Suprapubic skin (tissue), 4 donors: ENCODE data around the gene LRCOL1. TPM values are rescaled to one million over a fixed set of nuclear protein-coding genes. Genes with fewer than 3 reads are reported as not detected.

Source experiments
- DNase-seq, 2 donors: peaks; one replicate each; pipeline ENCODE4 v3.0.0-alpha.2; 2019; ENCODE audit warnings: low spot score in 2 of 2
- H3K27ac ChIP-seq: fragments of 200-600 bp; sonication (generic); one replicate; pipeline ENCODE4 v1.5.1; 2019
- H3K27me3 ChIP-seq: fragments of 200-600 bp; sonication (generic); one replicate; pipeline ENCODE4 v1.5.1; 2019
- H3K36me3 ChIP-seq: fragments of 200-600 bp; sonication (generic); one replicate; pipeline ENCODE4 v1.5.1; 2019
- H3K4me1 ChIP-seq: fragments of 200-600 bp; sonication (generic); one replicate; pipeline ENCODE4 v1.5.1; 2019
- H3K4me3 ChIP-seq: fragments of 200-600 bp; sonication (generic); one replicate; pipeline ENCODE4 v1.5.1; 2019; ENCODE audit warnings: mild to moderate bottlenecking
- H3K9me3 ChIP-seq: fragments of 200-600 bp; sonication (generic); one replicate; pipeline ENCODE4 v1.5.1; 2019
- EP300 ChIP-seq: sonication (generic); formaldehyde crosslinking; IDR thresholded peaks from one replicate; pipeline ENCODE4 v1.6.1; 2017; ENCODE audit warnings: antibody characterized with exemption
- POLR2A ChIP-seq, 2 donors: fragments of 450-650 bp; IDR thresholded peaks; one replicate each; pipeline ENCODE4 v1.6.1; 2017; ENCODE audit warnings: antibody characterized with exemption in 2 of 2, mild to moderate bottlenecking in 2 of 2, moderate library complexity in 2 of 2
- POLR2AphosphoS5 ChIP-seq, 3 donors: sonication (generic); formaldehyde crosslinking; IDR thresholded peaks; one replicate each; pipeline ENCODE4 v1.6.1; 2017; ENCODE audit warnings: antibody characterized with exemption in 3 of 3
- WGBS: methylation state at CpG from one replicate; pipeline ENCODE4 v1.1.5; 2018; 5-methylcytosine and 5-hydroxymethylcytosine counted together
- total RNA-seq, 4 donors: library from RNA; depleted of rRNA; stranded (reverse); fragments of >200 nt; gene quantifications; one replicate each; pipeline ENCODE4 v1.1.0, GENCODE V29; 2016
- TF ChIP-seq, protein P1 (sequence below), 2 donors: fragments of 200-600 bp in 1 of 2; fragments of 450-650 bp in 1 of 2; sonication (generic) in 1 of 2; IDR thresholded peaks; one replicate each; pipeline ENCODE4 v1.5.1; 2016 to 2019; ENCODE audit warnings: antibody characterized with exemption in 2 of 2, mild to moderate bottlenecking in 1 of 2, moderate library complexity in 1 of 2

Gene LRCOL1
- total RNA-seq, 4 donors from 2014 or later: not detected

DNA sequence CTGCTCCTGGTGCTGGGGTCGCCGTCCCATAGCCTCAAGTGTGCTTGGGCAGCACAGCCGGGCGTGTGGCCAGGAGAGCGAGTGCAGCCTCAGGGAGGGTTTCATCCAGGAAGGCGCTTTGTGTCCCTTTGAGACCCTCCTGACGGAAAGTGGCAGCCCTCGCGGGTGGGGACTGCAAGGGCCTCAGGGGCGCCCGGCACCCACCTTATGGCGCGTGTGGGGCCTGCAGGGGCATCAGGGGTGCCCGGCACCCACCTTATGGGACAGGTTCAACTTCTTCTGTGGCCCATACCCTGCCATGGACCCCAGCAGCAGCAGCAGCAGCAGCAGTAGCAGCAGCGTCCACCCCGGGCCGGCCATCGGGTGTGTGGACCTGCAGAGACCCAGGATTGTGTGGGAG, 4.5 kb downstream of the LRCOL1 start:
- Histone ChIP-seq H3K4me1 (peaks cover 24% of the 10 kb centered on the region), H3K9me3 (no peaks in the 10 kb centered on the region), H3K4me3 (no peak overlapping the region), H3K27me3 (peaks cover 92% of the 10 kb centered on the region), H3K36me3 (no peaks in the 10 kb centered on the region), H3K27ac (no peak overlapping the region)
- no peak for DNase-seq
- TF ChIP-seq, protein P1, sequence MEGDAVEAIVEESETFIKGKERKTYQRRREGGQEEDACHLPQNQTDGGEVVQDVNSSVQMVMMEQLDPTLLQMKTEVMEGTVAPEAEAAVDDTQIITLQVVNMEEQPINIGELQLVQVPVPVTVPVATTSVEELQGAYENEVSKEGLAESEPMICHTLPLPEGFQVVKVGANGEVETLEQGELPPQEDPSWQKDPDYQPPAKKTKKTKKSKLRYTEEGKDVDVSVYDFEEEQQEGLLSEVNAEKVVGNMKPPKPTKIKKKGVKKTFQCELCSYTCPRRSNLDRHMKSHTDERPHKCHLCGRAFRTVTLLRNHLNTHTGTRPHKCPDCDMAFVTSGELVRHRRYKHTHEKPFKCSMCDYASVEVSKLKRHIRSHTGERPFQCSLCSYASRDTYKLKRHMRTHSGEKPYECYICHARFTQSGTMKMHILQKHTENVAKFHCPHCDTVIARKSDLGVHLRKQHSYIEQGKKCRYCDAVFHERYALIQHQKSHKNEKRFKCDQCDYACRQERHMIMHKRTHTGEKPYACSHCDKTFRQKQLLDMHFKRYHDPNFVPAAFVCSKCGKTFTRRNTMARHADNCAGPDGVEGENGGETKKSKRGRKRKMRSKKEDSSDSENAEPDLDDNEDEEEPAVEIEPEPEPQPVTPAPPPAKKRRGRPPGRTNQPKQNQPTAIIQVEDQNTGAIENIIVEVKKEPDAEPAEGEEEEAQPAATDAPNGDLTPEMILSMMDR (IDR thresholded peaks at IDR 0.05): no peak
- no peak for TF ChIP-seq POLR2AphosphoS5 (IDR thresholded peaks at IDR 0.05)
- TF ChIP-seq EP300: no peak
- no peak for TF ChIP-seq POLR2A (IDR thresholded peaks at IDR 0.05)
- WGBS: 72% methylated on average over 11 of the region's 18 CpGs

DNA sequence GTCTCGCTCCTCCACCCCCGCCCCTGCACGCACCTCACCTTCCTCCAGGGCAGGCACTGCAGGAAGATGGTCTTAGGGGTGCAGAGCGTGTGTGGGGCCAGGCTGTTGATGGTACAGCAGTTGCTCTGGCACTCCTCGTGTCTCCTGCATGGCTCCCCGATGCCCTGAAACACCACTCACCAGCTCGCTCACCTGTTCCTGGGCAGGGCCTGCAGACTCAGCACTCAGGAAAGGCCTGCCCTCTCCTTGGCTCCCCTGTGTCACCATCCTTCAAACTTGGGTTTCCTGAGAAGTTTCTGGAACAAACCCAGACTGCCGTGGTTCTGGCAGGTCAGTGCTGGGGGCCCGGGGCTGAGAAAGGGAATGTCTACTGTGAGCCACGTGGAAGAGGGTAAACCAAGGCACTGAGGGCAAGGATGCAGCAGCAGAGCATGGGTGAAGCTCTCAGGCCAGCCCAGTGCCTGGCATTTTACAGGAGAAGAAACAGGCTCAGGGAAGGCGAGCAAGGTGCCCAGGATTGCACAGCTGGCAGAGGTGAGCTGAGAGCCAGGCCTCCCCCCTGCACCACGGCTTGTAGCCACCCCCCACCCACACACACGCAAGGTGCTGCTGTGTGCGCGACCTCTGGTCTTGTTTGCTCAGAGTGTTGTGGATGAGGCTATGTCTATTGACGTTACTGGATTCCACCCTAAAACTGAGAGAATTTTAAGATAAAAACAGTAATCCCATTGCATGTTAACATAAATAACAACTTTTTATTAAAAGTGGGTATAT, 5.5 kb downstream of the LRCOL1 start:
- DNase-seq: no peak
- Histone ChIP-seq H3K4me3 (no peak overlapping the region), H3K27ac (no peak overlapping the region), H3K27me3 (peaks cover 85% of the 10 kb centered on the region), H3K9me3 (no peaks in the 10 kb centered on the region), H3K36me3 (no peaks in the 10 kb centered on the region), H3K4me1 (peaks cover 25% of the 10 kb centered on the region)
- TF ChIP-seq POLR2A (IDR thresholded peaks at IDR 0.05) (no peak), POLR2AphosphoS5 (IDR thresholded peaks at IDR 0.05) (no peak), EP300 (no peak)
- TF ChIP-seq, protein P1 (IDR thresholded peaks at IDR 0.05): no peak
- 73% methylated on average over 9 of the region's 16 CpGs for WGBS

DNA sequence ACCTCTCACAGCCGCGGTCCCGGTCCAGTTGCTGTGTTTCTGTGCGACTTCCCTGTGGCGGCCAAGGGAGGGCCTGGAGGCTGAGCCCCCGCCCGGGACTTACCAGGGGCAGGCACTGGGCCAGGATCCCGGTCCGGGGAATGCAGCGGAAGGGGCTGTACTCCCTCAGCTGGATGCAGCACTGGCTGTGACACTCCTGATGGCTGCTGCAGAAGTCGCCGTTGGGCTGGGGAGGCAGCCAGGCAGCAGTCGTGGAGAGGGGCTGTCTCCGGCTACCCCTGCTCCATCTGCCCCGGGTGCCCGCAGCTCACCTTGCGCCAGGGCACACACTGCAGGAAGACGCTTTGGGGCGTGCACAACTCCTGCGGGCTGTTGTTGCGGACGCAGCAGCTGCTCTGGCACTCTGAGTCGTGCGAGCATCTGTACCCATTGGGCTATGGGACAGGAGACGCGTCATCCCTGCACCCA, 6.2 kb downstream of the LRCOL1 start:
- Histone ChIP-seq H3K27ac (peak overlapping the region; percentile 46), H3K4me1 (peaks cover 23% of the 10 kb centered on the region), H3K4me3 (peak overlapping the region; percentile 32), H3K36me3 (no peaks in the 10 kb centered on the region), H3K9me3 (no peaks in the 10 kb centered on the region), H3K27me3 (peaks cover 78% of the 10 kb centered on the region)
- WGBS: 0% methylated on average over 5 of the region's 26 CpGs
- TF ChIP-seq, protein P1 (IDR thresholded peaks at IDR 0.05): no peak
- no peak for TF ChIP-seq POLR2A (IDR thresholded peaks at IDR 0.05)
- TF ChIP-seq POLR2AphosphoS5 (IDR thresholded peaks at IDR 0.05): no peak
- TF ChIP-seq EP300: no peak
- no peak for DNase-seq

DNA sequence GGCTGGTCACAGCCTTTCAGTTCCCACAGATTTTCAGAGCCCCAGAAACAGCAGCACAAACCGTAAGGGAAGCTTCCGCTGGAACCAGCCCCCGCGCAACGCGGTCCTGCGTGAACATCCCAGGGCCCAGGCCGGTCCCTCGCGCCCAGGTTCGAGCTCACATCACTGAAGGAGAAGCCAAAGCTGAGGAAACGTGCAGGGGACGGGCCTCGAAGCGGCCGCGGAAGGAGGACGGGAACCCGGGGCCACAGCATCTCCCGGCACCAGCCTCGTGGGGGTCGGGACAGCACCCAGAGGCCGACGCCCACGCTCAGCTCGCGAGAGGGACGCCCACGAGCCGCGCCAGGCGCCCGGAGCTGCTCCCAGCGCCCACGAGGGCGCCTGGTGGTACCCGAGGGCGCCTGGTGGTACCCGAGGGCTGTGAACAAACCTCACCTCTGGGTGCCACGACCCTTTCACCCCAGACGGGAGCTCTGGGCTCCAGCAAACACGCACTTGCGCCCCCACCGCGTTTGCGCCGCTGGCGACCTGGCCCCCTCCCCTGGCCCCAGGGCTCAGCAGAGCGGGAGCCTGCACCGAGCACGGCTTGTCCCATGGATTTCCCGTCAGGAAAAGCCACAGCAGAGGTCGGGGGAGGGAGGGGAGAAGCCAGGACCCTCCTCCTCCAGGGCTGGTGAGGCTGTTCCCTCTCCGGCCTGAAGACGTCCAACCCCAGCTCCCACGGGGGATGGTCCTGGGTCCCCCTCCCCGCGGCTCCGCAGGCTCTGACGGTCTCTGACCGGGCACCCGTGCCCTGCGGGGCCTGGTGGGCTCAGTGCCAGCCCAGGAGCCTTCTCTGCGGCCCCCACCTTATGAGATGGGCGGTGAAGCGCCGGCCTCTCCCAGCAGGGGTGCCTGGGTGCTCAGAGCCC, 6.9 kb downstream of the LRCOL1 start:
- Histone ChIP-seq H3K4me1 (peaks cover 28% of the 10 kb centered on the region), H3K36me3 (no peaks in the 10 kb centered on the region), H3K27me3 (peaks cover 73% of the 10 kb centered on the region), H3K4me3 (peak overlapping the region; percentile 32), H3K9me3 (no peaks in the 10 kb centered on the region), H3K27ac (peak overlapping the region; percentile 46)
- WGBS: 23% methylated on average over 18 of the region's 67 CpGs
- no peak for TF ChIP-seq POLR2AphosphoS5 (IDR thresholded peaks at IDR 0.05)
- TF ChIP-seq EP300: no peak
- TF ChIP-seq, protein P1 (IDR thresholded peaks at IDR 0.05): no peak
- TF ChIP-seq POLR2A (IDR thresholded peaks at IDR 0.05): no peak
- no peak for DNase-seq
